Kidney epithelial cell (primary cell): Measurements from ENCODE around the gene BICRA. TPM values are rescaled to one million over a fixed set of nuclear protein-coding genes. Genes with fewer than 3 reads are reported as not detected.

Source experiments
- DNase-seq: peaks from one replicate; pipeline ENCODE4 v3.0.0-alpha.2; 2010; ENCODE audit warnings: low read depth
- H3K27me3 ChIP-seq: 2 replicates; pipeline ENCODE4 v1.6.0; 2011; ENCODE audit warnings: low read length; ENCODE audit not compliant: control insufficient read depth, insufficient read depth
- H3K36me3 ChIP-seq: 2 replicates; pipeline ENCODE4 v1.5.1; 2011; ENCODE audit warnings: low read length; ENCODE audit not compliant: control insufficient read depth, insufficient read depth
- H3K4me3 ChIP-seq: 2 replicates; pipeline ENCODE4 v1.5.1; 2011; ENCODE audit warnings: low read depth, mild to moderate bottlenecking, control low read depth, low read length
- CTCF ChIP-seq: IDR thresholded peaks from 2 replicates; pipeline ENCODE4 v1.5.1; 2011; ENCODE audit warnings: mild to moderate bottlenecking, moderate library complexity, low read length, control low read depth, inconsistent platforms; ENCODE audit not compliant: insufficient read depth, poor library complexity, severe bottlenecking
- total RNA-seq: library from RNA; depleted of rRNA; stranded (reverse); fragments of >200 nt; gene quantifications from 2 replicates; pipeline ENCODE4 v1.2.3, GENCODE V29; 2015

The BICRA gene
- total RNA-seq, 1 donor from 2014 or later: 11.2 TPM

DNA sequence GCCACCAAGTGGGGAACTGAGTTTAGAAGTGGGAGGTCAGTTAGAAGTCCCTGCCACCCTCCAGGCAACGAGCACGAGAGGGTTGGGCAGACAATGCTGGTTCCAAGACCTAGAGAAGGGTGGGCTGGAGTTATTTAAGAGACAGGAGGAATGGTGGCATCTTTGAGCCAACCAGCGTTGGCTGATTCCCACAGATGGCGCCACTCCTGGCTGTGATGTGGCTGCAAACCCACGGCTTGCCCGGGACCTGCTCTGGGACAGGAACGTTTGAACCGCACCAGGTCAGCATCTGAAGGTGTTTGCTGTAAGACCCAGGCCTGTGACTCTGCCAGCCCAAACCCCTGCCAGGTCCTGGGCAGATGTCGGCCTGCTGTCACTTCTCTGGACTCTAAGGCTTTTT is 42.8 kb downstream of the BICRA start:
- H3K27me3 ChIP-seq: no peaks in the 10 kb centered on the region
- no peaks in the 10 kb centered on the region for H3K36me3 ChIP-seq
- DNase-seq: no peak
- no peak overlapping the region for H3K4me3 ChIP-seq
- TF ChIP-seq CTCF: no peak

DNA sequence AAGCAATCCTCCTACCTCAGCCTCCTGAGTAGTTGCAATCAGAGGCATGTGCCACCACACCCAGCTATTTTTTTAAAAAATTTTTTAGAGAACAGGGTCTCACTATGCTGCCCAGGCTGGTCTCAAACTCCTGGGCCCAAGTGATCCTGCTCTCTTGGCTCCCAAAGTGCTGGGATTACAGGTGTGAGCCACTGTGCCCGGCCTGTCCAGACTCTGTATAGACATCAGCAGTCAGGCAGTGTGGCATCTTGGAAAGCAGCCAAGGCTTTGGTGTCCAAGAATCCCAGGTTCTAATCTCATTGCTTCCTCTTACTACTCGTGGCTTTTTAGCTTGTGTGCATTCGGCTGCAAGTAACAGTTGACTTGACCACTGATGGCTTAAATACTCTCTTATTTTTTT is 43.4 kb downstream of the BICRA start:
- no peaks in the 10 kb centered on the region for H3K27me3 ChIP-seq
- no peaks in the 10 kb centered on the region for H3K36me3 ChIP-seq
- no peak overlapping the region for H3K4me3 ChIP-seq
- DNase-seq: no peak
- TF ChIP-seq CTCF: no peak

GRCh38 chr19:47653856-47654255 is 44.9 kb downstream of the BICRA start:
- DNase-seq: no peak
- no peak for TF ChIP-seq CTCF
- Histone ChIP-seq H3K4me3 (no peak overlapping the region), H3K36me3 (no peaks in the 10 kb centered on the region), H3K27me3 (no peaks in the 10 kb centered on the region)

- no peak for DNase-seq
- Histone ChIP-seq H3K36me3 (no peaks in the 10 kb centered on the region), H3K4me3 (no peak overlapping the region), H3K27me3 (no peaks in the 10 kb centered on the region)
- no peak for TF ChIP-seq CTCF
Observed at GRCh38 chr19:47657719-47658118, 48.8 kb downstream of the BICRA start.

DNA sequence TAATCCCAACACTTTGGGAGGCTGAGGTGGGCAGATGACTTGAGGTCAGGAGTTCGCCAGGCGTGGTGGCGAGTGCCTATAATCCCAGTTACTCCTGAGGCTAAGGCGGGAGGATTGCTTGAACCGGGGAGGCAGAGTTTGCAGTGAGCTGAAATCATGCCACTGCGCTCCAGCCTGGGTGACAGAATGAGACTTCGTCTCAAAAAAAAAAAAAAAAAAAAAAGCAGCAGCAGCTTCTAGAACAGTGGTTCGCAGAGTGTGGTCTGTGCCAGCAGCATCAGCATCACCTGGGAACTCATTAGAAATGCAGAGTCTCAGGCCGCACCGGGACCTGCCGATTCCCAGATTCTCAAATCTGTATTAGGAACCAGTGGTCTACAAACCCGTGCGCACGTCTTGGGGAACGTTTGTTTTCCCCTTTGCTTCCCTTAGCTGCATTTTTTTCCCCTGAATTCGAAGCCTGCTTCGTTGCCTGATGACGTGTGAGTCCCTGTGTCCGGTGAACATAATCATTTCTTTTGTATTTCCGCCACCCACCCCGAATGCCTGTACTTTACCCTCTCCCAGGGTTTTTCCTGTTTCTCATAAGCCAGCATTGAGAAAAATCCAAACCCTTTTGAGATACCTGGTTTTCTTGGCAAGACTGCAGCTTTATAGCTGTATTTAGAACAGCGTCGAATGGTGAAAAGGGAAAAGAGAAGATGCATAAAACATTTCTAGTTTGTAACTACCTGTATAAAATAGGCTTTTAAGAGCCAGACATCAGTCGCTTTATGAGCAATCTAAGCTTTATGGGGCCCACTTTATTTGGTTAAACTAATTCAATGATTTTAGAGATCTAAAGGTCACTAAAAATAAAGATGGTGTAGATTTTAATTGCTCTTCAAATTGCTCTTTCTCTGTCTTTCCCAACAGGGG is 49.8 kb downstream of the BICRA start:
- Histone ChIP-seq H3K4me3 (no peak overlapping the region), H3K36me3 (no peaks in the 10 kb centered on the region), H3K27me3 (no peaks in the 10 kb centered on the region)
- DNase-seq: no peak
- TF ChIP-seq CTCF: no peak

- no peak overlapping the region for H3K4me3 ChIP-seq
- no peak for TF ChIP-seq CTCF
- H3K27me3 ChIP-seq: no peaks in the 10 kb centered on the region
- no peak for DNase-seq
- H3K36me3 ChIP-seq: no peaks in the 10 kb centered on the region
Observed at GRCh38 chr19:47660435-47660832, 51.5 kb downstream of the BICRA start.
